ENCODE results near the gene NBPF12.
"Not testable (repeated sequence)": the region's sequence is repeated elsewhere in the genome, so short reads cannot be mapped to it uniquely, and the experiment has no call there.

DNA sequence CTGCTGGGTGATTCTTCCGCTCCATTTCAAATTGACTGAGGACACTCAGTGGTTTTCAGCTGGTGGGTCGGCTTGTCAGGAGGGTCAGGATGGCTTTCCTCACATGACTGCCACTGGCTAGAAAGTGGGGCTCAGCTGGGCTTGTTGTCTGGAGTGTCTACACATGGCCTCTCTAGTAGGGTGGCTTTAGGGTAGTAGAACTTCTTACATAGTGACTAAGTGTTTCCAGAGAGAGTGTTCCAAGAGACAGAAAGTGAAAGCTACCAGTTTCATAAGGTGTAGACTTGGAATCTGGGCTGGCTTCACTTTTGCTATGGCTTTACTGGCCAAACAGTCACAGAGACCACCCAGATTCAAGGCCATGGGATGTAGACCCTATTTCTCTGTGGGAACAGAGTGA is 11.7 kb upstream of the NBPF12 start:
- TF ChIP-seq ZNF616 (CRISPR knock-in tag; IDR thresholded peaks at IDR 0.05; ENCODE audit: low read depth); NFE2 (CRISPR knock-in tag; IDR thresholded peaks at IDR 0.05); POLR2AphosphoS5 (IDR thresholded peaks at IDR 0.05; ENCODE audit: low read depth, low read length); MAZ (IDR thresholded peaks at IDR 0.05; ENCODE audit: borderline replicate concordance, low read depth, low read length); MAZ (CRISPR knock-in tag; IDR thresholded peaks at IDR 0.05; ENCODE audit: low read depth); MAF1 (CRISPR knock-in tag; IDR thresholded peaks at IDR 0.05; ENCODE audit: borderline replicate concordance); HNRNPLL (IDR thresholded peaks at IDR 0.05; ENCODE audit: low read depth, low read length, poor library complexity, severe bottlenecking); HMGA1 (CRISPR knock-in tag; conservative IDR thresholded peaks at IDR 0.05); FLYWCH1 (CRISPR knock-in tag; IDR thresholded peaks at IDR 0.05); SMC3 (IDR thresholded peaks at IDR 0.05; ENCODE audit: low read length); ASH2L (IDR thresholded peaks at IDR 0.05; ENCODE audit: insufficient read length, low read depth, low read length); EZH2 (conservative IDR thresholded peaks at IDR 0.05; ENCODE audit: low read depth, low read length): not testable (repeated sequence)
- TF ChIP-seq, protein P1, sequence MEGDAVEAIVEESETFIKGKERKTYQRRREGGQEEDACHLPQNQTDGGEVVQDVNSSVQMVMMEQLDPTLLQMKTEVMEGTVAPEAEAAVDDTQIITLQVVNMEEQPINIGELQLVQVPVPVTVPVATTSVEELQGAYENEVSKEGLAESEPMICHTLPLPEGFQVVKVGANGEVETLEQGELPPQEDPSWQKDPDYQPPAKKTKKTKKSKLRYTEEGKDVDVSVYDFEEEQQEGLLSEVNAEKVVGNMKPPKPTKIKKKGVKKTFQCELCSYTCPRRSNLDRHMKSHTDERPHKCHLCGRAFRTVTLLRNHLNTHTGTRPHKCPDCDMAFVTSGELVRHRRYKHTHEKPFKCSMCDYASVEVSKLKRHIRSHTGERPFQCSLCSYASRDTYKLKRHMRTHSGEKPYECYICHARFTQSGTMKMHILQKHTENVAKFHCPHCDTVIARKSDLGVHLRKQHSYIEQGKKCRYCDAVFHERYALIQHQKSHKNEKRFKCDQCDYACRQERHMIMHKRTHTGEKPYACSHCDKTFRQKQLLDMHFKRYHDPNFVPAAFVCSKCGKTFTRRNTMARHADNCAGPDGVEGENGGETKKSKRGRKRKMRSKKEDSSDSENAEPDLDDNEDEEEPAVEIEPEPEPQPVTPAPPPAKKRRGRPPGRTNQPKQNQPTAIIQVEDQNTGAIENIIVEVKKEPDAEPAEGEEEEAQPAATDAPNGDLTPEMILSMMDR (CRISPR knock-in tag; IDR thresholded peaks at IDR 0.05) = not testable (repeated sequence)

All from HepG2 (cell line).